Uterus (tissue), 4 donors: Measurements from ENCODE around the gene SYCE3. TPM values are rescaled to one million over a fixed set of nuclear protein-coding genes. Genes with fewer than 3 reads are reported as not detected.

Experiments used
- DNase-seq, 2 donors: peaks; one replicate each; pipeline ENCODE4 v3.0.0-alpha.2; 2019 to 2020
- H3K27ac ChIP-seq, 2 donors: fragments of 200-600 bp; sonication (generic); 1 replicate in 1 of 2; 2 replicates in 1 of 2; pipeline ENCODE4 v1.5.1; 2016 to 2018
- H3K27me3 ChIP-seq, 2 donors: fragments of 200-600 bp; sonication (generic); one replicate each; pipeline ENCODE4 v1.5.1; 2018 to 2019; ENCODE audit warnings: control low read depth in 1 of 2
- H3K36me3 ChIP-seq, 2 donors: fragments of 200-600 bp; sonication (generic); one replicate each; pipeline ENCODE4 v1.5.1; 2019; ENCODE audit warnings: control low read depth in 1 of 2
- H3K4me1 ChIP-seq, 2 donors: fragments of 200-600 bp; sonication (generic); one replicate each; pipeline ENCODE4 v1.5.1; 2018 to 2019; ENCODE audit warnings: control low read depth in 1 of 2
- H3K4me3 ChIP-seq, 2 donors: fragments of 200-600 bp; sonication (generic); 1 replicate in 1 of 2; 2 replicates in 1 of 2; pipeline ENCODE4 v1.5.1; 2018 to 2019; ENCODE audit warnings: mild to moderate bottlenecking in 1 of 2
- H3K9me3 ChIP-seq, 2 donors: fragments of 200-600 bp; sonication (generic); one replicate each; pipeline ENCODE4 v1.5.1; 2019; ENCODE audit warnings: control low read depth in 1 of 2
- CTCF ChIP-seq, 4 experiments: fragments of 200-600 bp in 2 of 4; fragments of 450-650 bp in 2 of 4; sonication (generic) in 2 of 4; IDR thresholded peaks; one replicate each; pipeline ENCODE4 v1.5.1; 2016 to 2019; ENCODE audit warnings: antibody characterized with exemption in 4 of 4, mild to moderate bottlenecking in 2 of 4, moderate library complexity in 1 of 4
- POLR2A ChIP-seq, 2 donors: fragments of 450-650 bp; IDR thresholded peaks; one replicate each; pipeline ENCODE4 v1.6.1; 2016; ENCODE audit warnings: antibody characterized with exemption in 2 of 2, mild to moderate bottlenecking in 1 of 2, moderate library complexity in 1 of 2
- intact Hi-C: fragments of 100-400 bp; cut with DNase I; formaldehyde crosslinking; loops from one replicate; pipeline ENCODE4 v1.15.1; 2023; ENCODE audit warnings: low total_unique reads
- total RNA-seq, 4 donors: library from RNA; depleted of rRNA in 3 of 4; stranded (reverse); fragments of >200 nt in 3 of 4; gene quantifications; one replicate each; pipeline versions ENCODE4 v1.1.0 to v1.2.4, GENCODE V29; 2014 to 2023
- donor health status: DM: yes; HTN: yes; CAD: no.

The SYCE3 gene
- total RNA-seq, 4 donors from 2014 or later: not detected

GRCh38 chr22:50603511-50604255, 41.0 kb upstream of the SYCE3 start:
- H3K27ac ChIP-seq: no peak overlapping the region
- DNase-seq: no peak
- H3K4me3 ChIP-seq: no peak overlapping the region
- no peaks in the 10 kb centered on the region for H3K9me3 ChIP-seq
- no peak for TF ChIP-seq POLR2A (IDR thresholded peaks at IDR 0.05)
- no peak for TF ChIP-seq CTCF (IDR thresholded peaks at IDR 0.05)
- peaks cover 0 to 10% of the 10 kb centered on the region in 2 donors for H3K4me1 ChIP-seq
- H3K27me3 ChIP-seq: peaks cover 0 to 3% of the 10 kb centered on the region in 2 donors
- H3K36me3 ChIP-seq: no peaks in the 10 kb centered on the region
- intact Hi-C loops: no loop called here

DNA sequence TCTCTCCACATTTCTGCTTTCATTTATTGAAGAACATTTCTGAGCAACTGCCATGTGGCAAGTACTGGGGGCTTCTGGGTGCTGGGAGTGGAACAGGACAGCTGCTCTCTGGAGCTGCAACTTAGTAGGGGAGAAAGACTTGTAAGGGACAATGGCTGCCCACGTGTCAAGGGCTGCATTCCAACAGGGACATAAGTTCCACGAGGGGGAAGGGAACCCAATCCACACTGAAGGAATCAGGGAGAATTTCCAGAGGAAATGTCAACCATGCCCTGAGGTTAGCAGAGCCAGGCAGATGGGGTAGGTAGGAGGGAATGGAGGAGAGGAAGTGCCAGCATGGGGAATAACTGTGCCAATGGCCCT, 39.6 kb upstream of the SYCE3 start:
- Histone ChIP-seq H3K36me3 (no peaks in the 10 kb centered on the region), H3K4me1 (peaks cover 0 to 10% of the 10 kb centered on the region in 2 donors), H3K27me3 (peaks cover 0 to 3% of the 10 kb centered on the region in 2 donors), H3K4me3 (no peak overlapping the region), H3K27ac (no peak overlapping the region), H3K9me3 (no peaks in the 10 kb centered on the region)
- no peak for TF ChIP-seq POLR2A (IDR thresholded peaks at IDR 0.05)
- no peak for TF ChIP-seq CTCF (IDR thresholded peaks at IDR 0.05)
- intact Hi-C loops: no loop called here
- no peak for DNase-seq

GRCh38 chr22:50601669-50602337, 39.1 kb upstream of the SYCE3 start:
- TF ChIP-seq POLR2A (IDR thresholded peaks at IDR 0.05) (no peak), CTCF (IDR thresholded peaks at IDR 0.05) (no peak)
- Histone ChIP-seq H3K27me3 (peaks cover 0 to 3% of the 10 kb centered on the region in 2 donors), H3K36me3 (no peaks in the 10 kb centered on the region), H3K9me3 (no peaks in the 10 kb centered on the region), H3K4me3 (no peak overlapping the region), H3K4me1 (peaks cover 0 to 10% of the 10 kb centered on the region in 2 donors), H3K27ac (no peak overlapping the region)
- intact Hi-C loops: no loop called here
- no peak for DNase-seq

GRCh38 chr22:50600967-50601668, 38.4 kb upstream of the SYCE3 start:
- no peak for DNase-seq
- H3K9me3 ChIP-seq: no peaks in the 10 kb centered on the region
- intact Hi-C loops: no loop called here

More at GRCh38 chr22:50600967-50601668, 38.4 kb upstream of the SYCE3 start:
- H3K27ac ChIP-seq: no peak overlapping the region
- no peak for TF ChIP-seq POLR2A (IDR thresholded peaks at IDR 0.05)
- TF ChIP-seq CTCF (IDR thresholded peaks at IDR 0.05): no peak
- peaks cover 0 to 10% of the 10 kb centered on the region in 2 donors for H3K4me1 ChIP-seq
- peak overlapping the region in 1 of 2 donors; percentile 46 for H3K4me3 ChIP-seq
- H3K36me3 ChIP-seq: no peaks in the 10 kb centered on the region
- peaks cover 0 to 3% of the 10 kb centered on the region in 2 donors for H3K27me3 ChIP-seq
